HepG2 (cell line): ENCODE data around the gene METTL16. TPM values are rescaled to one million over a fixed set of nuclear protein-coding genes. Genes with fewer than 3 reads are reported as not detected.
A peak's percentile ranks its signal among the peaks of the same experiment; 100 is the strongest.

ENCODE experiments used
- ATAC-seq: fragments of 200-7000 bp; cut with Tn5 transposase; 3 replicates; pipeline ENCODE4 v1.9.1; 2020; ENCODE audit warnings: mild to moderate bottlenecking, moderate library complexity
- BruUV-seq: library from RNA; stranded (reverse); fragments of 400-500 nt; replicated peaks from 2 replicates; lab custom pipeline; 2021; lab: Mats Ljungman, UMichigan
- CTCF ChIA-PET: fragments of 300-600 bp; formaldehyde crosslinking; extraction: SDS; loops from one replicate; lab custom pipeline; 2021; ENCODE audit warnings: low total read pairs, inconsistent platforms, low intra/inter-chr PET ratio; lab: Yijun Ruan, JAX
- POLR2A ChIA-PET: fragments of 350-600 bp; sonication (Branson Sonifier 250); formaldehyde crosslinking; loops from one replicate; lab custom pipeline; 2020; ENCODE audit warnings: antibody characterized with exemption, inconsistent platforms; lab: Yijun Ruan, JAX
- DNase-seq: peaks from one replicate; pipeline ENCODE4 v3.0.0-alpha.2; 2015; ENCODE audit warnings: low spot score
- FAIRE-seq: peaks from 3 replicates; lab custom pipeline; 2011; peaks lifted over from hg19 to GRCh38; lab: Jason Lieb, UNC
- H2AFZ ChIP-seq: one replicate; pipeline ENCODE4 v1.6.1; 2011; ENCODE audit warnings: low read length, inconsistent platforms
- H3K27ac ChIP-seq: fragments of 300-600 bp; 3 replicates; pipeline ENCODE4 v1.8.0; 2011; ENCODE audit warnings: mixed run types, mild to moderate bottlenecking, mixed read lengths, low read length, inconsistent platforms; ENCODE audit not compliant: insufficient read depth; ENCODE audit errors: extremely low read length
- H3K27me3 ChIP-seq, 2 experiments: fragments of 200-600 bp in 1 of 2; 2 replicates in 1 of 2; 3 replicates in 1 of 2; pipeline versions ENCODE4 v1.6.0 to v1.8.0; 2011; ENCODE audit warnings: low read length in 2 of 2, mild to moderate bottlenecking in 2 of 2, moderate library complexity in 2 of 2, inconsistent platforms in 1 of 2; ENCODE audit not compliant: insufficient read depth in 2 of 2, control insufficient read depth in 1 of 2
- H3K36me3 ChIP-seq, 2 experiments: fragments of 200-600 bp in 1 of 2; replicated peaks in 1 of 2; 2 replicates in 1 of 2; 3 replicates in 1 of 2; pipeline versions ENCODE4 v1.5.1 to v1.8.0; 2011; ENCODE audit warnings: low read length in 2 of 2, inconsistent platforms in 1 of 2; ENCODE audit not compliant: insufficient read depth in 2 of 2, control insufficient read depth in 1 of 2
- H3K4me1 ChIP-seq: 2 replicates; pipeline ENCODE4 v1.5.1; 2012; ENCODE audit warnings: low read length, inconsistent platforms; ENCODE audit not compliant: insufficient read depth
- H3K4me2 ChIP-seq: 2 replicates; pipeline ENCODE4 v1.6.0; 2011; ENCODE audit warnings: low read depth, low read length, inconsistent platforms
- H3K4me3 ChIP-seq, 3 experiments: fragments of 200-600 bp in 1 of 3; sonication (generic), shearing (Covaris generic) in 1 of 3; replicated peaks in 1 of 3; 2 replicates each; pipeline ENCODE4 v1.5.1; 2011 to 2016; ENCODE audit warnings: low read length in 3 of 3, inconsistent platforms in 2 of 3, low read depth in 2 of 3, mild to moderate bottlenecking in 2 of 3, control low read depth in 1 of 3, mixed read lengths in 1 of 3; ENCODE audit not compliant: insufficient read depth in 1 of 3
- H3K79me2 ChIP-seq: one replicate; pipeline ENCODE4 v1.6.1; 2011; ENCODE audit warnings: low read length, inconsistent platforms; ENCODE audit not compliant: insufficient read depth
- H3K9ac ChIP-seq: 2 replicates; pipeline ENCODE4 v1.6.0; 2011; ENCODE audit warnings: mild to moderate bottlenecking, low read depth, low read length, inconsistent platforms; ENCODE audit not compliant: insufficient read depth
- H3K9me3 ChIP-seq: 2 replicates; pipeline ENCODE4 v1.5.1; 2012; ENCODE audit warnings: mild to moderate bottlenecking, low read length
- H4K20me1 ChIP-seq: 2 replicates; pipeline ENCODE4 v1.6.0; 2011; ENCODE audit warnings: inconsistent platforms, mild to moderate bottlenecking, low read length, moderate library complexity; ENCODE audit not compliant: insufficient read depth
- CREB1 ChIP-seq, 2 experiments: fragments of 450-650 bp in 1 of 2; IDR thresholded peaks; 2 replicates each; pipeline ENCODE4 v1.6.1; 2016 to 2017; ENCODE audit warnings: control low read depth in 1 of 2, mild to moderate bottlenecking in 1 of 2, missing compliant biosample characterization in 1 of 2, missing genetic modification characterization in 1 of 2
- HDAC1 ChIP-seq: sonication (generic); formaldehyde crosslinking; IDR thresholded peaks from 2 replicates; pipeline ENCODE4 v1.5.1; 2020; ENCODE audit warnings: mild to moderate bottlenecking, missing genetic modification reagents
- HNRNPH1 ChIP-seq: fragments of 200-400 bp; formaldehyde crosslinking; optimal IDR thresholded peaks from 2 replicates; pipeline ENCODE3; 2017; ENCODE audit warnings: mild to moderate bottlenecking, low read depth, low read length
- ISL2 ChIP-seq: sonication (generic); formaldehyde crosslinking; IDR thresholded peaks from 2 replicates; pipeline ENCODE4 v1.5.0; 2020; ENCODE audit warnings: missing genetic modification reagents
- MAX ChIP-seq: IDR thresholded peaks from 2 replicates; pipeline ENCODE4 v1.6.1; 2012; ENCODE audit warnings: inconsistent platforms
- MYC ChIP-seq: sonication (generic); formaldehyde crosslinking; IDR thresholded peaks from 2 replicates; pipeline ENCODE4 v1.9.0; 2021; ENCODE audit warnings: missing genetic modification reagents, borderline replicate concordance
- PCBP1 ChIP-seq: fragments of 200-400 bp; formaldehyde crosslinking; IDR thresholded peaks from 2 replicates; pipeline ENCODE4 v1.6.1; 2017; ENCODE audit warnings: mild to moderate bottlenecking, low read depth, low read length, borderline replicate concordance
- RFX3 ChIP-seq: IDR thresholded peaks from 2 replicates; pipeline ENCODE4 v1.6.1; 2016; ENCODE audit warnings: missing biosample characterization, missing genetic modification reagents
- SCMH1 ChIP-seq: sonication (generic); formaldehyde crosslinking; IDR thresholded peaks from 2 replicates; pipeline ENCODE4 v1.9.0; 2021; ENCODE audit warnings: missing genetic modification reagents, mild to moderate bottlenecking, borderline replicate concordance
- TP53 ChIP-seq: sonication (generic); formaldehyde crosslinking; conservative IDR thresholded peaks from 2 replicates; pipeline ENCODE4 v1.4.0; 2020; ENCODE audit warnings: missing genetic modification reagents
- WIZ ChIP-seq: sonication (generic); formaldehyde crosslinking; IDR thresholded peaks from 2 replicates; pipeline ENCODE4 v1.5.1; 2020; ENCODE audit warnings: mild to moderate bottlenecking, missing genetic modification reagents
- ZBTB10 ChIP-seq: sonication (generic); formaldehyde crosslinking; IDR thresholded peaks from 2 replicates; pipeline ENCODE4 v1.4.0; 2020; ENCODE audit warnings: missing genetic modification reagents, borderline replicate concordance
- ZBTB14 ChIP-seq: sonication (generic); formaldehyde crosslinking; IDR thresholded peaks from 2 replicates; pipeline ENCODE4 v1.4.0; 2020; ENCODE audit warnings: missing genetic modification reagents
- ZC3H4 ChIP-seq: sonication (generic); formaldehyde crosslinking; IDR thresholded peaks from 2 replicates; pipeline ENCODE4 v1.4.0; 2020; ENCODE audit warnings: missing genetic modification reagents, borderline replicate concordance
- WGBS: methylation state at CpG from one replicate; pipeline ENCODE4 v1.1.6; 2017; ENCODE audit warnings: low lambda C conversion rate; 5-methylcytosine and 5-hydroxymethylcytosine counted together
- in situ Hi-C: cut with HindIII; loops from 2 replicates; pipeline ENCODE4 v1.10.0; 2017; ENCODE audit warnings: low pct_unique_long_range_greater_than_20kb; ENCODE audit not compliant: extremely low pct_ligation_motif_present
- intact Hi-C: fragments of 100-400 bp; cut with micrococcal nuclease; formaldehyde crosslinking; loops from one replicate; pipeline ENCODE4 v1.10.0; 2022; ENCODE audit not compliant: unreplicated experiment
- polyA plus RNA-seq, 8 experiments: library from polyadenylated mRNA; depleted of rRNA in 3 of 8; stranded (reverse) in 7 of 8; unstranded in 1 of 8; fragments of >200 nt; fragmentation: Illumina TruSeq in 4 of 8; extraction: Trizol in 4 of 8; gene quantifications; 2 replicates each; pipeline versions ENCODE4 v1.2.1 to v1.2.3, GENCODE V29; 2011 to 2016; ENCODE audit warnings: low read depth in 4 of 8, missing spikeins in 1 of 8, mixed read lengths in 1 of 8; ENCODE audit not compliant: insufficient read depth in 1 of 8
- total RNA-seq, 5 experiments: library from RNA; depleted of rRNA; stranded (reverse); fragments of >200 nt; fragmentation: Illumina TruSeq; extraction: Trizol; gene quantifications; 2 replicates each; pipeline ENCODE4 v1.2.3, GENCODE V29; 2016; ENCODE audit warnings: low read depth in 1 of 5
- TF ChIP-seq, protein P1 (sequence below): sonication (generic); formaldehyde crosslinking; IDR thresholded peaks from 2 replicates; pipeline ENCODE4 v1.5.0; 2020; ENCODE audit warnings: mild to moderate bottlenecking, low read depth, missing genetic modification reagents, borderline replicate concordance
- TF ChIP-seq, protein P2 (sequence below): IDR thresholded peaks from 2 replicates; pipeline ENCODE4 v1.6.1; 2016; ENCODE audit warnings: missing compliant biosample characterization, missing genetic modification reagents, borderline replicate concordance

The METTL16 gene
- total and polyA plus RNA-seq, 2 of the 13 experiments (the other 11 are each of a cell fraction or from before 2014, with no cell fraction given): 11.6 to 18.5 TPM

DNA sequence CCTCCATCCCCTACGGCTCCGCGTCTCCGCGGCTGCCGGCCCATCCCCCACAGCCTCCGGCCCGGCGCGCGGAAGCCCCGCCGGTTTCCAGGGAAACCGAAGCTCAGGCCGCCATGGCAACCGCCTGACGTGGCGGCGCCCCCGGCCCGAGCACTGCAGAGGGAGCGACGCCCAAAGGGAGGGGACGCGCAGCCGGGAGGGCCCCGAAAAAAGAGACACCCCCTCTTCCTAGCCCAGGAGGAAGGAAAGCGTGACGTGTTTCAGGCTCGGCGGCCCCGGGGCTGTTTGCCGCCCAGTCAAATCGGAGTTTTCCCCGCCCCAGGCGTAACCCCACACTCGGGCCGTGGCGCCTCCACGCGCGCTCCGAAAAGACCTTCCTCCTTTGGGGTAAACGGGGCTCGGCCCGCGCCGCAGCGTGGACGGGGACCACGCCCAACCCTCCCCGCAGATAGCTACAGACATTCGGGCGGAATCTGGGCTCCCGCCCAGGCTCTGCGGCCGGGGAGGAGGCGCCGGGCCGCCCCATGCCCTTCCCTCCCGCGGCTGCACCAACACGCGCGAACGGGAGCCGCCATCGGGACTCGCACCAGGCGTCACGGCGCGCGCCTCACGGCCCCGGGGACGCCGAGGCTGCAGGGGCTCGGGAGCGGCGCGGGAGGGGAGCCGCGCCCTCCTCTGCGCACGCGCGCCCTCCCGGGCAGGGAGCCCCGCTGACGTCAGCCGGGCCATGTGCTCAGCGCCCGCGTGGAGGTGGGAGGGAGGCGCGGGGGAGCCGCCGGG lies 118.3 kb downstream of the METTL16 start:
- peak overlapping the region; percentile 37 to 72 (median 62); a peak in 5 of 6 replicates for H3K4me3 ChIP-seq
- no peaks in the 10 kb centered on the region for H3K9me3 ChIP-seq
- WGBS: 67% methylated on average over 37 of the region's 99 CpGs
- no TSS peak for BruUV-seq
- DNase-seq: peak; percentile 42
- H2AFZ ChIP-seq: no peak overlapping the region
- H4K20me1 ChIP-seq: peaks cover 43% of the 10 kb centered on the region
- intact Hi-C loops: no loop called here
- no peak for FAIRE-seq
- H3K79me2 ChIP-seq: peaks cover 29% of the 10 kb centered on the region
- no peaks in the 10 kb centered on the region; a peak in 1 of 5 replicates for H3K27me3 ChIP-seq
- peak overlapping the region; percentile 77 for H3K4me2 ChIP-seq
- peaks cover 50% of the 10 kb centered on the region for H3K4me1 ChIP-seq
- H3K27ac ChIP-seq: peak overlapping the region; percentile 80
- in situ Hi-C loops: no loop called here
- peak; percentile 0; the same call in 2 of the 3 replicates for ATAC-seq
- POLR2A ChIA-PET: interaction anchor here (1.0 to 2.9 kb wide), 3 partner anchors 8 to 57 kb away, joined by 3 to 13 read pairs (median 10); partner anchors contain the start of genes SGSM2 and TSR1
- H3K36me3 ChIP-seq: peaks cover 3% of the 10 kb centered on the region in 2 experiments; a peak in 2 of 5 replicates
- CTCF ChIA-PET: no interaction called here
- H3K9ac ChIP-seq: peak overlapping the region; percentile 80
- TF ChIP-seq RFX3: peak; percentile 81
- TF ChIP-seq MAX: peak; percentile 89
- TF ChIP-seq, protein P1, sequence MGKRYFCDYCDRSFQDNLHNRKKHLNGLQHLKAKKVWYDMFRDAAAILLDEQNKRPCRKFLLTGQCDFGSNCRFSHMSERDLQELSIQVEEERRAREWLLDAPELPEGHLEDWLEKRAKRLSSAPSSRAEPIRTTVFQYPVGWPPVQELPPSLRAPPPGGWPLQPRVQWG (CRISPR knock-in tag): no peak
- peak; percentile 68 for TF ChIP-seq MYC (CRISPR knock-in tag)
- 0 out of 2 replicates have a peak, but pooled peaks have one; percentile 27 for TF ChIP-seq ZC3H4 (CRISPR knock-in tag)
- TF ChIP-seq, protein P2, sequence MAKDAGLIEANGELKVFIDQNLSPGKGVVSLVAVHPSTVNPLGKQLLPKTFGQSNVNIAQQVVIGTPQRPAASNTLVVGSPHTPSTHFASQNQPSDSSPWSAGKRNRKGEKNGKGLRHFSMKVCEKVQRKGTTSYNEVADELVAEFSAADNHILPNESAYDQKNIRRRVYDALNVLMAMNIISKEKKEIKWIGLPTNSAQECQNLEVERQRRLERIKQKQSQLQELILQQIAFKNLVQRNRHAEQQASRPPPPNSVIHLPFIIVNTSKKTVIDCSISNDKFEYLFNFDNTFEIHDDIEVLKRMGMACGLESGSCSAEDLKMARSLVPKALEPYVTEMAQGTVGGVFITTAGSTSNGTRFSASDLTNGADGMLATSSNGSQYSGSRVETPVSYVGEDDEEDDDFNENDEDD (CRISPR knock-in tag): peak; percentile 66; the same call in 1 of the 2 replicates
- peak; percentile 66 for TF ChIP-seq HDAC1
- TF ChIP-seq CREB1 (IDR thresholded peaks at IDR 0.05): peak; percentile 25; the same call in 1 of the 2 replicates
- no peak for TF ChIP-seq CREB1 (CRISPR knock-in tag; IDR thresholded peaks at IDR 0.05)
- TF ChIP-seq ISL2 (CRISPR knock-in tag): 0 out of 2 replicates have a peak, but pooled peaks have one; percentile 17
- no peak for TF ChIP-seq TP53 (CRISPR knock-in tag)
- TF ChIP-seq HNRNPH1: no peak
- no peak for TF ChIP-seq ZBTB10 (CRISPR knock-in tag)
- TF ChIP-seq SCMH1: no peak
- TF ChIP-seq WIZ (CRISPR knock-in tag): 0 out of 2 replicates have a peak, but pooled peaks have one; percentile 28
- TF ChIP-seq PCBP1: 0 out of 2 replicates have a peak, but pooled peaks have one; percentile 48
- TF ChIP-seq ZBTB14: peak; percentile 40; the same call in 1 of the 2 replicates
